NK-92 treated with Interleukin-12 subunit alpha and Interleukin-12 subunit beta, amount 100 ng/mL, for 24 hours (cell line): Measurements from ENCODE around the gene TMEM37.

Experiments
- DNase-seq: peaks from one replicate; lab custom pipeline; 2025; lab: John Stamatoyannopoulos, UW

TMEM37 gene

GRCh38 chr2:119419065-119419464 lies 12.6 kb upstream of the TMEM37 start:
- no peak for DNase-seq

- no peak for DNase-seq
Measured at GRCh38 chr2:119419803-119420508, 11.7 kb upstream of the TMEM37 start.

GRCh38 chr2:119421304-119421703 lies 10.3 kb upstream of the TMEM37 start:
- no peak for DNase-seq

GRCh38 chr2:119421741-119422140 lies 9.9 kb upstream of the TMEM37 start:
- DNase-seq, result no peak

GRCh38 chr2:119422360-119423107 lies 9.1 kb upstream of the TMEM37 start:
- DNase-seq, result no peak

GRCh38 chr2:119423108-119423444 lies 8.6 kb upstream of the TMEM37 start:
- DNase-seq, result no peak

- DNase-seq, result no peak
Measured at GRCh38 chr2:119423811-119424210, 7.8 kb upstream of the TMEM37 start.

GRCh38 chr2:119424284-119425118 lies 7.2 kb upstream of the TMEM37 start:
- no peak for DNase-seq

GRCh38 chr2:119425119-119425405 lies 6.6 kb upstream of the TMEM37 start:
- no peak for DNase-seq

- DNase-seq, result no peak
Measured at GRCh38 chr2:119425620-119426395, 5.8 kb upstream of the TMEM37 start.

GRCh38 chr2:119426396-119426675 lies 5.3 kb upstream of the TMEM37 start:
- no peak for DNase-seq

GRCh38 chr2:119426801-119427395 lies 4.8 kb upstream of the TMEM37 start:
- no peak for DNase-seq

- DNase-seq, result no peak
Measured at GRCh38 chr2:119427756-119428155, 3.9 kb upstream of the TMEM37 start.

GRCh38 chr2:119428488-119429224 lies 3.0 kb upstream of the TMEM37 start:
- no peak for DNase-seq

- DNase-seq, result no peak
Measured at GRCh38 chr2:119429225-119429981, 2.3 kb upstream of the TMEM37 start.

- DNase-seq, result no peak
Measured at GRCh38 chr2:119430023-119430498, 1.6 kb upstream of the TMEM37 start.

GRCh38 chr2:119431976-119432850 lies 559 bp downstream of the TMEM37 start:
- DNase-seq, result no peak

- DNase-seq, result no peak
Measured at GRCh38 chr2:119432851-119433522, 1.3 kb downstream of the TMEM37 start.
